Nephron progenitor cell (in vitro differentiated cells): ENCODE measurements around the gene BMP8A.
"Not testable (repeated sequence)": the region's sequence is repeated elsewhere in the genome, so short reads cannot be mapped to it uniquely, and the experiment has no call there.

Experiments used
- DNase-seq: peaks from one replicate; pipeline ENCODE4 v3.0.0; 2021
- H3K27ac Mint-ChIP-seq: 2 replicates; pipeline ENCODE4 v1.8.0; 2021; ENCODE audit warnings: mild to moderate bottlenecking, moderate library complexity, mixed read lengths
- H3K27me3 Mint-ChIP-seq: 2 replicates; pipeline ENCODE4 v1.8.0; 2021; ENCODE audit warnings: mild to moderate bottlenecking, low read depth, mixed read lengths; ENCODE audit not compliant: poor library complexity
- H3K36me3 Mint-ChIP-seq: 2 replicates; pipeline ENCODE4 v1.8.0; 2021; ENCODE audit warnings: low read depth, mixed read lengths
- H3K4me1 Mint-ChIP-seq: 2 replicates; pipeline ENCODE4 v1.8.0; 2021; ENCODE audit warnings: mixed read lengths
- H3K4me3 Mint-ChIP-seq: 2 replicates; pipeline ENCODE4 v1.8.0; 2021; ENCODE audit warnings: mild to moderate bottlenecking, moderate library complexity, mixed read lengths
- H3K9me3 Mint-ChIP-seq: 2 replicates; pipeline ENCODE4 v1.8.0; 2021; ENCODE audit warnings: mild to moderate bottlenecking, moderate library complexity, mixed read lengths
- CTCF ChIP-seq: fragments of 200-600 bp; sonication (generic); IDR thresholded peaks from 2 replicates; pipeline ENCODE4 v1.5.0; 2021; ENCODE audit warnings: antibody characterized with exemption

The BMP8A gene

GRCh38 chr1:39522661-39523567 is 31.5 kb downstream of the BMP8A start:
- TF ChIP-seq CTCF: no peak
- DNase-seq: no peak
- Mint-ChIP-seq H3K4me1 (peaks cover 18% of the 10 kb centered on the region), H3K9me3 (no peaks in the 10 kb centered on the region), H3K27me3 (peaks cover 7% of the 10 kb centered on the region), H3K4me3 (no peak overlapping the region), H3K36me3 (peaks cover 8% of the 10 kb centered on the region), H3K27ac (no peak overlapping the region)

- H3K27me3 Mint-ChIP-seq: peaks cover 5% of the 10 kb centered on the region
- no peak overlapping the region for H3K4me3 Mint-ChIP-seq
- no peak for TF ChIP-seq CTCF
- no peak for DNase-seq
- H3K27ac Mint-ChIP-seq: no peak overlapping the region
- H3K36me3 Mint-ChIP-seq: peaks cover 8% of the 10 kb centered on the region
- H3K9me3 Mint-ChIP-seq: no peaks in the 10 kb centered on the region
- peaks cover 20% of the 10 kb centered on the region for H3K4me1 Mint-ChIP-seq
These were observed 32.7 kb downstream of the BMP8A start for GRCh38 chr1:39524171-39524570.

GRCh38 chr1:39524591-39525365 is 33.3 kb downstream of the BMP8A start:
- no peak for TF ChIP-seq CTCF
- Mint-ChIP-seq H3K4me3 (no peak overlapping the region), H3K9me3 (no peaks in the 10 kb centered on the region), H3K27ac (no peak overlapping the region), H3K36me3 (peaks cover 12% of the 10 kb centered on the region), H3K4me1 (peaks cover 16% of the 10 kb centered on the region), H3K27me3 (peaks cover 3% of the 10 kb centered on the region)
- DNase-seq: no peak

- DNase-seq: no peak
- no peaks in the 10 kb centered on the region for H3K9me3 Mint-ChIP-seq
- peaks cover 3% of the 10 kb centered on the region for H3K27me3 Mint-ChIP-seq
- H3K4me3 Mint-ChIP-seq: no peak overlapping the region
- H3K4me1 Mint-ChIP-seq: peaks cover 16% of the 10 kb centered on the region
- H3K36me3 Mint-ChIP-seq: peaks cover 12% of the 10 kb centered on the region
- no peak overlapping the region for H3K27ac Mint-ChIP-seq
- TF ChIP-seq CTCF: no peak
These were observed 34.1 kb downstream of the BMP8A start for GRCh38 chr1:39525366-39526165.

GRCh38 chr1:39526466-39527189 is 35.2 kb downstream of the BMP8A start:
- Mint-ChIP-seq H3K36me3 (peaks cover 19% of the 10 kb centered on the region), H3K9me3 (no peaks in the 10 kb centered on the region), H3K4me3 (no peak overlapping the region), H3K27me3 (peaks cover 3% of the 10 kb centered on the region), H3K27ac (no peak overlapping the region), H3K4me1 (peaks cover 16% of the 10 kb centered on the region)
- TF ChIP-seq CTCF: no peak
- no peak for DNase-seq

GRCh38 chr1:39527190-39527579 is 35.7 kb downstream of the BMP8A start:
- DNase-seq, H3K9me3 Mint-ChIP-seq, H3K4me3 Mint-ChIP-seq, H3K27ac Mint-ChIP-seq, H3K27me3 Mint-ChIP-seq: not testable (repeated sequence)
- Mint-ChIP-seq H3K36me3 (peaks cover 24% of the 10 kb centered on the region), H3K4me1 (peaks cover 16% of the 10 kb centered on the region)
